GM18526 (cell line): Measurements from ENCODE around the gene AUTS2.

ENCODE experiments used
- POLR2A ChIP-seq: IDR thresholded peaks from 3 replicates; pipeline ENCODE4 v1.6.1; 2011; ENCODE audit not compliant: insufficient read length; ENCODE audit errors: extremely low read depth

The AUTS2 gene

DNA sequence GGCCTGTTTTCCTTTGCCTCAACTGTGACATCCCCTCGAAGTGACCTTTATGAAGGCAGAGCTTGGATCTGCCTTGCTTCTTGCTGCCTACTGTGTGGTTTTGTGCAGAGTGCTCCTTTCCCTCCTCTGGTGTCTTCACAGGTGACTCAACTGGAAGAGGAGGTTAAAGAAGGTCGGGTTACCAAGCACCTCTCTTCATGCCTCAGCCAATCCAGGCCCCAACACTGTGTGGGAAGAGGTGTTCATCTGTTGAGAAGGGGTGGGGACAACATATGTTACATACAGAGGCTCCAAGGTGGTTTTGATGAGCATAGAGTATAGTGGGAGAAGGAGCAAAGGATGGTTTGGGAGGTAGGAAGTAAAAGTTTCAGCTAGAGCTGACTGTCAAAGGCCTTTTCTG, 155.7 kb downstream of the AUTS2 start:
- TF ChIP-seq POLR2A, result no peak

DNA sequence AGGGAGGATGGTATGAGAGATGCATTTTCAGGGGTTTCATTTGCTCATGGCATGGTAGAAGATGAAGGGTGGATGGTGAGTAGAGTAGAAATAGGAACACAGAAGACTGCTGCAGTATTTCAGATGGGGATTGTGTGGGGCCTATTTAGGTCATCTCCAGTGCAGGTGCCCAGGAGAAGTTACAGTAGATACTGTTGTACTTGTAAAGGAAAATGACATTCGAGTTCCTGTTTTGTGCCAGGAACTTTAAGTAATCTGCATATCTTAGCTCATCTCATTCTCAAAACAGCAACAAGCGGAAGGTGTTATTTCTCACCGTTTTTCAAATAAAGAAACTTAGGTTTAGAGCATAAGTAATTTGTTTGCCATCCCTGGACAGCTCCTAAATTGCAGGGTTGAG, 156.2 kb downstream of the AUTS2 start:
- TF ChIP-seq POLR2A, result no peak

DNA sequence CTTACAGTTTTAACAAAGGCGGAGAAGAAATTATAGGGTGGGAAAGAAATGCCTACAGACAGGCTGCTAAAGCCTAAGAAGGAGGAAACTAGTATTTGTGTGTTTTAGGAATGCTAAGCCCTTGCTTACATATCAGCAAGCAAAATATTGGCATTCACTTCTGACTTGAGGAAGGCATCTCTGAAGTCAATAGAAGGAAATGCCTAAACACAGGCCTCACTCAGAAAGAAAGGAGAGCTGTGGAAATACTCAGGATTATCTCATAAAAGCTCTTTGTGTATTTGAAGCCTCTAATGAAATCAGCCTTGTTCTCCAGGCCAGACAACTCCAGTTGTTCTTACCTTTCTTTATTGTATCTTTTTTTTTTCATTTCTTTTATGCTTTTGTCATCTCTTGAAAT, 158.0 kb downstream of the AUTS2 start:
- no peak for TF ChIP-seq POLR2A

DNA sequence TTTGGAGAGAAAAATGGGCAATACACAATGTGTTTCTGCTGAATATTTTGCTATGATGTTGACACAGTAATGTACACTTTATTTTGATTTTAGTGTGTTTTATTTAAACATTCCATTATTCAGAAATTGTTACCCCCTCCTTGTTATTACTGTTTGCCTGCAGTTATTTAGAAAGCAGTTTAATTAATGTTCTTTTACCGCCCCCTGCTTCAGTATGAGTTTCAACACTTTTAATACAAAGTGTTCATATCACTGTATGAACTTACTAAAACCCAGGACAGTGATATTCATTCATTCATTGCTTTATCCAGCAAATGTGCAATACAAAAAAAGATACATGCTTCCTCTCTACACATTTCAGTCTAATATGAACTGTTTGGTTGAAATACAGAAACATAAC, 159.3 kb downstream of the AUTS2 start:
- TF ChIP-seq POLR2A, result no peak

DNA sequence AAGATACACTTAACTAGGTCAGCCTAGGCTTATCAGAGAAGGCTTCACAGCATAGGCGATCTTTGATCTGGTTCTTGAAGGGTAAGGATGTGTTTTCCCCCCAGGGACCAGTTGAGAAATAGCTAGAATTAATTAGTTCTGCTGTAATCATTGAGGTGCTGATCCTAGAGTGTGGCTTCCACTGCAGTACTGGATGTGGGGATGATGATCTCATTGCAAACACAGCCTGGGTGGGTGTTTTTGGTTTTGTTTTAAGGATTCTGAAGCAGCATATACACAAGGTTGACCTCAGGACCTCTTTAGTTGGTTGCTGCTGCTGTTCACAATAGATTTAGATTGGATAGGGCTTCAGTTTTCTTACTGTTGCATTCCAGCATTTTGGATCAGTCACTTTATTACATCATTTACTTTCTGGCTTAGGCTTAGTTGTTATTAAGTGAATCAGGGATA, 159.7 kb downstream of the AUTS2 start:
- TF ChIP-seq POLR2A, result no peak

DNA sequence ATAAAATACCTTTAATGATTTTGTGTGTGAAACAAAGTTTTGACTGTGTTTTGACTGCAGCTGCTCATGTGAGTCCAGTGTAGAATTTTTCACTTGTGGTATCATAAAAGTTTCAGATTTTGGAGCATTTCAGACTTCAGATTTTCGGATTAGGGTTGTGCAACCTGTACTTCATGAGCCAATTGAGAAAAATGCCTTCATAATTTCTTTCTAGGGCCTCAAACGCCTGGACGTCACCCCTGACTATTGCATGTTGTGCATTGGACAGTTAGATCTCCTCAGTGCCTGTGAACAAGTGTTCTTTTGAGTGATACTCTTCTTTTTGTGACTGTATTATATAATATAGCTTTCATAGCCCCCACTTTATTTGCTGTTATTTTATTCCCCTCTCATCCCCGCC, 161.1 kb downstream of the AUTS2 start:
- no peak for TF ChIP-seq POLR2A

DNA sequence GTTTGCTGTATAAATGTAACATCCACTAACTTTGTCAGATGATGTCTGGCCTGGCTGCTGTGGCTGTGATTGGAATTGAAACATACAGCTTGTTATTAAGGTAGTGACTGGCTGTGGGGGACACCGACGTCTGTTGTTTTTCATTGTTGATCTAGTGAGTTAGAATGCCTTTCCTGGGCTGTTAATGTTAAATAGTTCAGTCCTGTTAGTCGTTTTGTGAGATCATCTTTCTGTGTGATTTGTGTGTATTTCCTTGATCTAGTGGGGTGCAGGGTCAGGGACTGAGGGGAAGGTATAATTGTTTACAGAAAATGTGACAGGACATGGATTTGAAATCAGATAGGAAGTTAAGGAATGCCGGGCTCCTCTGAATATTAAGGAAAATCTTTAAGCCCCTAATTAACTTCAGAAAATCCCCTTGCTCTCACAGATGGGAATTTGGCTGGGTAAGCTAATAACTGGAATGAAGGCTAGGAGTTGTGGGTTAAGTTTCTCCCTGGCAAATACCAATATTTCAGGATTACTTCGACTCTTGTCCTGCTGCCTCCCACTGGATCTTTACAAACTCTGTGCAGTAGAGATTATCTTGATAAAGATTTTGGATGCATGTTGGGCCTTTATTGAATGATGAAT, 163.1 kb downstream of the AUTS2 start:
- no peak for TF ChIP-seq POLR2A

DNA sequence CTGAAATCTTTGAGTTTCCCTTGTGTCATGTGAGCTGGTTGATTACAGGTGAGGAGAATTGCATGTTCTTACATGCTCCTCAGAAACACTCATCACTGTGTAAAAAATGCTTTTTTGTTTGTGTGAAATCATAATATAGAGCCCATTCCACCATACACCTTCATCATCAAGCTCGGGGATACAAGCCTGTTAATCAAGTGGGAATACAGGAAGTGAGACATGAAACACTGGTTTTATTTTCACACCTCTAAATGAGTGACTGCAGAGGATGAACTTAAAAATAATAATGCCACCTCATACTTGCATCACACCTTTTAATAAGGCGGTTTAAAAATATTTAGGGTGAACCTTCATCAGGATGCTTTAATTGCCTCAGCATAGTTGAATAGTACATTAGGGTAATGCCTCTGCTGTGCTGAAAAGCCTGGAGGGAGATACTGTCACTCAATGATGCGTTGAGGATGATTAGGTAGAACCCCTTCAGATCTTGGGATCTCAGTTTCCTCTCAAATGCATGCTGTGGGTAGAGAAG, 164.6 kb downstream of the AUTS2 start:
- TF ChIP-seq POLR2A, result no peak

DNA sequence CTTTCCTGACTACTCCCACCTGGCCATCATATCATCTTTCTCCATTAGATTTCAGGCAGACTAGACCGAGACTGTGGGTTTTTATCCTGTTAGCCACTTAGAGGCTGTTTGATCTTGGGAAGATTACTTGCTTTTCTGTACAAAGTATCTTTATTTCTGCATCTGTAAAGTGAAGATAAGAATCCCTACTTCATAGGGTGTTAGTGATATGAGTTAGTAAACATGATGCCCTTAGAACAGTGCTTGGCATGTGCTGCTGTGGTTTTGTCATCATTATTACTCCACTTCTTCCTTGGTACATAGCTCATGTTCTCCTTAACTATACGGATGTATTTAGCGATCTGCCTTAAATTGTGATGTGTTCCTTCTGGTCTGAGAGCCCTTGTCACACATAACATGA, 165.2 kb downstream of the AUTS2 start:
- TF ChIP-seq POLR2A, result no peak

DNA sequence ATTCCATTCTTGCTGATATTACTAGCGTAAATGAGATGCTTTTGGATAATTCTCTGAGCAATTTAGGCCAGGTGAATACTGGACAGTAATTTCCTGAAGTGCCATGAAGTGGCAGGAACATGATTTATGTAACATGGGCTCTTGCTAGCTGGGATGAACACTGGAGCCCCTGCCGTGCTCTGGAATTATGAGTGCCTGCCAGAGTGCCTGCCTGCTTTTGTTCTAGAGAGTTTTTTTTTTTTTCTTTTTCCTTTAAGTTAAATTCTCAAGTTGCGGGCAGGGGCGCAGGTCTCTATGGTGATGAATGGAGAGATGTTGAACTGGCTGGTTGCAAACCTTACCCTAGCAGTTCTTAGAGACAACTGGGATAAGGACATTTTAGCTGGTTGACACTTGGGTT, 165.9 kb downstream of the AUTS2 start:
- no peak for TF ChIP-seq POLR2A

DNA sequence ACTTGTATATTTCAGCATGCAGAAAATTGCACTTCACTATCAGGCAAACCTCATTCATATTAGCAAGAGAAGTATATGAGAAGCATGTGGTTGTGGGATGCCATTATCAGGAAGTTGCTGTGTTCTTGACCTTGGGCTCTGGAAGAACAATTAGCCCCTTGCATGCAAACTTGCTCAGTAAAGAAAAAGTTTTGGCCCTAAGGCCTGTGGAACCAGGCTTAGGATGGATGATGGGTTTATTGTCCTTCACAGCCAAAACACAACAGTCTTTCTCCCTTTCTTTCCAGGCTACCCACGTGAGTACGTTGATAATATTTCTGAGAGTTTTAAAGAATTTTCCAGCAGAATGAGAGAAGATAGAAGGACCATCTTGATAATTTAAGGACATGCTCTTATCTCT, 166.4 kb downstream of the AUTS2 start:
- no peak for TF ChIP-seq POLR2A

DNA sequence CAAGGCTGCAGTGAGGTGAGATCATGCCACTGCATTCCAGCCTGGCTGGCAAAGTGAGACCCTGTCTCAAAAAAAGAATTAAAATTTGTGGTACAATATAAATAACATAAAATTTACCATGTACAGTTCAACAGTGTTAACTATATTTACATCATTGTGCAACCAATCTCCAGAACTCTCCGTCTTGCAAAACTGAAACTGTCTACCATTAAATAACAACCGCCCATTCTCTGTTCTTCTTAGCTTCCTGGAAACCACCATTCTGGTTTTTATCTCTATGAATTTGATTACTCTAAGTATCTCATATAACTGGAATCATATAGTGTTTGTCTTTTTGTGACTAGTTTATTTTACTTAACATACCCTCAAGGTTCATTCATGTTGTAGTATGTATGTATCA, 167.6 kb downstream of the AUTS2 start:
- no peak for TF ChIP-seq POLR2A

DNA sequence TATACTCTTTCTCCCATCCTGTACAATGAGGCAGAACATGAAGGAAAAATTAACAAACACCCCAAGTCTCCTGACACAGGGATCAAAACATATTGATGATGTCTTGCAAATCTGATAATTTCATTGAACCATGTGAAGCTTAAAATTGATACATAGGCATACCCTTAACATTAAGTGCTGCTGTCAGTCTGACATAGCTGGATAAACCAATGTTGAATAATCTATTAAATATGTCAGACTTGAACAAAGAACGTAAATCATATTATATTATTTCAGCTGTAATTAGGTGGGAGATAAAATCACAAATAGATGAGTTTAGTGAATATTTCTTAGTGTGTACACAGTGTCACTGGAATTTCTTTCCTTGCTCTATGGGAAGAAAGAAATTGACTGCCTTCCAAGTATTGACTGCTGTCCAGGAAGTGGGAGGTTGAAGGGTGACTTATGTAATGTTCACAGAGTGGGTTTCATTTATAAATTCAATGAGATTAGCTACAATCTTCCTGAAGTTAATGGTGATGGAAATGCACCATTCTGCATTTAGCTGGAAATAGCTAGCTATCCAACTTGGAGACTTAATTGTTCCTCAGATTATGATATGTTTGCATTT, 170.8 kb downstream of the AUTS2 start:
- no peak for TF ChIP-seq POLR2A

DNA sequence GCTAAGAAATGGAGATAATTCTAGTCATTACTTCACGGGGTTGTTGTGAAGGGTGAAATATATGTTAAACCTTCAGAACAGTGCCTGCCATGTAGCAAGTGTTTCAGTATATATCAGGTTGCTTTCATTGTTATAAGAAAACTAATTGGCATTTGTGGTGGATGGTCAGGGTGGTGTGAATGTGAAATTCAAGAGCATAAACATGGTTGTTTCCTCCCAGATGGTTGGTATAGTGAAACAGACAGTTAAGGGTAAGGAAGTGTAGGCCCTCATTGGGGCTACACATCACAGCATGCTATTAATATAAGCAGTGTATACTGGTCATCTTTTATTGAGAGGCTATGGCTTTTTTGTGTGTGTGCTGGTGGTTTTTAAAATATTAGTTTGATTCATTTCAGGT, 171.6 kb downstream of the AUTS2 start:
- no peak for TF ChIP-seq POLR2A

DNA sequence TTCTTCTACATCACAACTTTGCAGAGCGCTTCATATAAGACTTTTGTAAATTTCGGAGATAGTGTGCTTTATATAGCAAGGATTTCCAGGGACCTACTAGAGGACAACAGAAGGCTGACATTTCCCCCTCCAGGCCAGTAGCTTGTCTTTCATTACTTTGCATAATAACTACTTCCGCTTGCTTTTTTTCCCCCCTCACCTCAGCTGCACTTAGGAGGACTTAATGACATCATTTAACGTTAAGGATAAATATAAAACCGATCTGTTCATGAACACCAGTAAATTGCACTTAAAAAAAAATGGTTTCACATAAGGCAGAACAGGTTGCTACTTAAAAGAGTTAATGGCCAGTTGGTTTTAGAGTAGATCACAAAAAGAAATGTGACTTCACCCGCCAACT, 172.3 kb downstream of the AUTS2 start:
- no peak for TF ChIP-seq POLR2A

DNA sequence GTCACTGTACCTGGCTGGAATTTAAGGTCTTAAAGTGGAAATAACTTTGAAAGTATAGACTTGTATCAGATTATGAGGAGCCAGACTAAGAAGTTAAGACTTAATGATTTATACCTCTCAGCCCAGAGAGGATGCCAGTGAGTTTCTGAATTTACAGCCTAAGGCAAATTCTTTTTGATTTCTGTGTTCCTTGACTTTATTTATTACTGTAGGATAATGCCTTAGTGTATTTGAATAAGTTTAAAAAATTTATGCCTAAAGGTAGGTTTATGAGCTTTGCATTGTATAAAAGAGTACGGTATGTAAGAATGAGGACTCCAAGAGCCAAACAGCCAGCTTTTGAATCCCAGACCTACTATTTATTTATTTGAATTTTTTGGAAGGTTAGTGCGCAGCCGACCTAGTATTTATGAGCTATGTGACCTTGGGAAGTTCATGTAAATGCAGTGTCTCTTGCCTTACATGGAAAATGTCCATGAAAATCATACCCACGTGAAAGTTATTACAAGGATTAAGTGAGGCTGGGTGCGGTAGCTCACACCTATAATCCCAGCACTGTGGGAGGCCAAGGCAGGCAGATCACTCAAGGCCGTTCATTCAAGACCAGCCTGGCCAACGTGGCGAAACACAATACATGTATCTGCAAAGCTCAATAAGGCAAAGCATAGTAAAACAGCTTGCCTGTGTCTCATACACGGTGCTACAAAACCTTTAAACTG, 174.6 kb downstream of the AUTS2 start:
- no peak for TF ChIP-seq POLR2A

DNA sequence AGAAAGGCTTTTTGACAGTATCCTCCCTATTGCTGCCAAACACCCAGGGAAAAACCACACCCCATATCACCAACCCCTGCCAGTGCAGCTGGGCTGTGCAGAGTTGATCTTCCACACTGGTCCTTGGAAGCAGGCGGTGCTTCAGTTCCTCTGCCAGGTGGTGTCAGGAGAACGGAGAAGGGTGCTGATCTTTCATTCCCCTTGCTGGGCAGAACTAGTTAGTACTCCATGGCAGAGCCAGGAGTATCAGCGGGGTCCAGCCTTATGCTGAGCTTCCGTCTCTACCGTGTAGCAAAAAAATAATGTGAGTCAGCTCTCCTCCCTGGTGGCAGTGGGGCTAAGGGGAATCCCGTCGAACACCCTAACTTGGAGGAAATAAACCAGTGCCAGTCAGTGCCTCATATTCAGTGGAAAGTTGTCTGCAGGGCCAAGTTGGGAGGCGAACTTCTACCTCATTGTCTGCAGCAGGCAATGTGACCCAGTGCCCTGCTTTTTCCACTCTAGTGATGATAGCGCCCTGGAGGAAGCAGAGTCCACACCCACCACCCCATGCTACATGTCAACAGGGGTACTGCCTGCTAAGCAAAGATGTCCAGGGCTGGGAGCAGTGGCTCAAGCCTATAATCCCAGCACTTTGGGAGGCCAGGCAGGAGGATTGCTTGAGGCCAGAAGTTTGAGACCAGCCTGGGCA, 175.4 kb downstream of the AUTS2 start:
- no peak for TF ChIP-seq POLR2A
